ENCODE data around the gene GATA2. TPM values are rescaled to one million over a fixed set of nuclear protein-coding genes. Genes with fewer than 3 reads are reported as not detected.

GATA2 gene
- total RNA-seq, 1 donor from 2014 or later, result 56.0 TPM

- H3K4me1 ChIP-seq, result peaks cover 0 to 8% of the 10 kb centered on the region in 2 donors
- DNase-seq (ENCODE audit: low spot score in 2 of 2), result no peak
- H3K9me3 ChIP-seq, result no peaks in the 10 kb centered on the region
- peaks cover 5% of the 10 kb centered on the region for H3K27me3 ChIP-seq
- no peak overlapping the region for H3K27ac ChIP-seq
- no peak overlapping the region for H3K4me3 ChIP-seq
- no peak for TF ChIP-seq CTCF (IDR thresholded peaks at IDR 0.05)
- no peaks in the 10 kb centered on the region for H3K36me3 ChIP-seq
- intact Hi-C loops (cut with DNase I), result no loop called here
Measured at GRCh38 chr3:128433837-128434165, 59.2 kb downstream of the GATA2 start.

- Histone ChIP-seq H3K4me3 (peak overlapping the region; percentile 47 to 52), H3K27me3 (peaks cover 5% of the 10 kb centered on the region), H3K27ac (no peak overlapping the region), H3K9me3 (no peaks in the 10 kb centered on the region), H3K4me1 (peaks cover 0 to 8% of the 10 kb centered on the region in 2 donors), H3K36me3 (no peaks in the 10 kb centered on the region)
- DNase-seq (ENCODE audit: low spot score in 2 of 2), result no peak
- TF ChIP-seq CTCF (IDR thresholded peaks at IDR 0.05), result no peak
- intact Hi-C loops (cut with DNase I), result no loop called here
Measured at GRCh38 chr3:128432971-128433836, 59.8 kb downstream of the GATA2 start.

- Histone ChIP-seq H3K27ac (no peak overlapping the region), H3K4me1 (peaks cover 0 to 8% of the 10 kb centered on the region in 2 donors), H3K27me3 (peaks cover 5% of the 10 kb centered on the region), H3K4me3 (peak overlapping the region; percentile 47 to 52), H3K9me3 (no peaks in the 10 kb centered on the region), H3K36me3 (no peaks in the 10 kb centered on the region)
- intact Hi-C loops (cut with DNase I), result no loop called here
- no peak for TF ChIP-seq CTCF (IDR thresholded peaks at IDR 0.05)
- DNase-seq (ENCODE audit: low spot score in 2 of 2), result no peak
Measured at GRCh38 chr3:128432301-128432970, 60.6 kb downstream of the GATA2 start.

- no peak for DNase-seq (ENCODE audit: low spot score in 2 of 2)
- no peaks in the 10 kb centered on the region for H3K36me3 ChIP-seq
- H3K27ac ChIP-seq, result no peak overlapping the region
- H3K9me3 ChIP-seq, result no peaks in the 10 kb centered on the region
- peaks cover 5% of the 10 kb centered on the region for H3K27me3 ChIP-seq
- no peak for TF ChIP-seq CTCF (IDR thresholded peaks at IDR 0.05)
- intact Hi-C loops (cut with DNase I), result no loop called here
- H3K4me1 ChIP-seq, result peaks cover 0 to 8% of the 10 kb centered on the region in 2 donors
- no peak overlapping the region for H3K4me3 ChIP-seq
Measured at GRCh38 chr3:128431803-128432300, 61.1 kb downstream of the GATA2 start.

GRCh38 chr3:128430731-128431130 lies 62.3 kb downstream of the GATA2 start:
- DNase-seq (ENCODE audit: low spot score in 2 of 2), result no peak
- H3K36me3 ChIP-seq, result no peaks in the 10 kb centered on the region
- peaks cover 0 to 10% of the 10 kb centered on the region in 2 donors for H3K4me1 ChIP-seq
- intact Hi-C loops (cut with DNase I), result no loop called here
- no peak overlapping the region for H3K4me3 ChIP-seq
- H3K27ac ChIP-seq, result no peak overlapping the region
- H3K27me3 ChIP-seq, result peaks cover 5% of the 10 kb centered on the region
- TF ChIP-seq CTCF (IDR thresholded peaks at IDR 0.05), result no peak
- H3K9me3 ChIP-seq, result no peaks in the 10 kb centered on the region
